ENCODE data around the gene ACKR3. TPM values are rescaled to one million over a fixed set of nuclear protein-coding genes. Genes with fewer than 3 reads are reported as not detected.

ACKR3 gene
- total RNA-seq: 1.8 and 2.7 TPM in 2 replicates

- peak within 1 kb of the TSS; percentile 29 for H3K27ac Mint-ChIP-seq
- DNase-seq (ENCODE audit: low spot score): peak; percentile 65
- peaks cover 19% of the 10 kb centered on the region for H3K4me1 Mint-ChIP-seq (ENCODE audit: low read depth)
- H3K9me3 Mint-ChIP-seq: no peaks in the 10 kb centered on the region
- intact Hi-C loops (cut with micrococcal nuclease): loop anchor here (1.0 to 5.0 kb wide), 4 partner anchors 23 to 216 kb away; no protein-coding TSS in a partner anchor
- peaks cover 12% of the 10 kb centered on the region for H3K27me3 Mint-ChIP-seq (ENCODE audit: low read depth)
- no peaks in the 10 kb centered on the region for H3K36me3 Mint-ChIP-seq (ENCODE audit: low read depth)
- peak within 1 kb of the TSS; percentile 30 for H3K4me3 Mint-ChIP-seq (ENCODE audit: low read depth)
Measured at GRCh38 chr2:236569573-236569973, at the start of gene ACKR3. ACKR3 (plus strand) TSS chr2:236569825; CDS start chr2:236580466, 10,641 bp downstream.

- H3K4me1 Mint-ChIP-seq (ENCODE audit: low read depth): no peaks in the 10 kb centered on the region
- no peak for DNase-seq (ENCODE audit: low spot score)
- H3K4me3 Mint-ChIP-seq (ENCODE audit: low read depth): no peak overlapping the region
- no peaks in the 10 kb centered on the region for H3K36me3 Mint-ChIP-seq (ENCODE audit: low read depth)
- intact Hi-C loops (cut with micrococcal nuclease): no loop called here
- no peak overlapping the region for H3K27ac Mint-ChIP-seq
- peaks cover 46% of the 10 kb centered on the region for H3K27me3 Mint-ChIP-seq (ENCODE audit: low read depth)
- no peaks in the 10 kb centered on the region for H3K9me3 Mint-ChIP-seq
Measured at GRCh38 chr2:236521556-236521955, 48.1 kb upstream of the ACKR3 start.

DNA sequence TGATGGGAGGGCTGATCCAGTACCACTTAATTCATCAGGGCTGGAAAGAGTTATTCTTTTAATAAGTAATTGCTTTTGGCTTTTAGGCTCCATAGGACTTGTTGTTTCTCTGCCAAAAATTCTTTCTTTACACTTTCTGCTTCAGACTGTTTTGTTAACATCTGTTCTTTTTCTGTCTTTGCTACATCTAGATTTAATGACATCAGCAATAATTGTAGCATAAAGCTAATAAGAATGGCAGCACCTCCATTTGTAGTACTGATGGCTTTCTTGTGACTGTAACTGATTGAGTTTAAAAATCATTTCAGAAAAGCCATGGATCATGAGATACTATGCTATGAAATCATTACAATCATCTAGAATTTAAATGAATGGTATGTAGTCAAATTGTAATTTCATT lies 46.4 kb upstream of the ACKR3 start:
- no peaks in the 10 kb centered on the region for H3K4me1 Mint-ChIP-seq (ENCODE audit: low read depth)
- no peak overlapping the region for H3K4me3 Mint-ChIP-seq (ENCODE audit: low read depth)
- no peak for DNase-seq (ENCODE audit: low spot score)
- H3K27me3 Mint-ChIP-seq (ENCODE audit: low read depth): peaks cover 42% of the 10 kb centered on the region
- intact Hi-C loops (cut with micrococcal nuclease): no loop called here
- no peaks in the 10 kb centered on the region for H3K9me3 Mint-ChIP-seq
- no peak overlapping the region for H3K27ac Mint-ChIP-seq
- no peaks in the 10 kb centered on the region for H3K36me3 Mint-ChIP-seq (ENCODE audit: low read depth)

DNA sequence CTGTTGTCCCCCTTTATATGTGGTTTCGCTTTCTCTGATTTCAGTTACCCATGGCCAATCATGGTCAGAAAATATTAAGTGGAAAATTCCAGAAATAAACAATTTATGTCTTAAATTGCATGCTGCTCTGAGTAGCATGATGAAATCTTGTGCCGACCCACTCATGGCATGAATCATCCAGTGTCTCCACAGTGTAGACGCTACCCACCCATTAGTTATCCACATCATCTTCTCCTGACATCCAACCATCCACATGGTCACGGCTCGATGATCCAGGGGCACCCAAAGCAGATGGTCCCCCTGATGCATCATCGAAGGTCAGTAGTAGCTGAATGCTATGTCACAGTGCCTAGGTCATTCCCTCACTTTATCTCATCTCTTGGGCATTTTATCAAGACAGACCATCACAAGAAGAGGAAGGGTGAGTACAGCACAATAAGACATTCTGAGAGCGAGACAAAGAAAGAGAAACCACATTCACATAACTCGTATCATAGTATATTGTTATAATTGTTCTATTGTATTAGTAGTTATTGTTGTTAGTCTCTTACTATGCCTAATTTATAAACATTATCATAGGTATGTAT lies 44.1 kb upstream of the ACKR3 start:
- intact Hi-C loops (cut with micrococcal nuclease): no loop called here
- Mint-ChIP-seq H3K4me3 (ENCODE audit: low read depth) (no peak overlapping the region), H3K9me3 (no peaks in the 10 kb centered on the region), H3K27me3 (ENCODE audit: low read depth) (peaks cover 31% of the 10 kb centered on the region), H3K27ac (no peak overlapping the region), H3K4me1 (ENCODE audit: low read depth) (no peaks in the 10 kb centered on the region), H3K36me3 (ENCODE audit: low read depth) (no peaks in the 10 kb centered on the region)
- DNase-seq (ENCODE audit: low spot score): no peak

- H3K27me3 Mint-ChIP-seq (ENCODE audit: low read depth): peaks cover 22% of the 10 kb centered on the region
- H3K4me1 Mint-ChIP-seq (ENCODE audit: low read depth): peaks cover 3% of the 10 kb centered on the region
- no peaks in the 10 kb centered on the region for H3K36me3 Mint-ChIP-seq (ENCODE audit: low read depth)
- H3K9me3 Mint-ChIP-seq: no peaks in the 10 kb centered on the region
- intact Hi-C loops (cut with micrococcal nuclease): no loop called here
- no peak overlapping the region for H3K4me3 Mint-ChIP-seq (ENCODE audit: low read depth)
- DNase-seq (ENCODE audit: low spot score): no peak
- H3K27ac Mint-ChIP-seq: no peak overlapping the region
Measured at GRCh38 chr2:236526455-236527158, 43.0 kb upstream of the ACKR3 start.

GRCh38 chr2:236527159-236527630 lies 42.4 kb upstream of the ACKR3 start:
- H3K27ac Mint-ChIP-seq: no peak overlapping the region
- H3K27me3 Mint-ChIP-seq (ENCODE audit: low read depth): peaks cover 19% of the 10 kb centered on the region
- peaks cover 7% of the 10 kb centered on the region for H3K4me1 Mint-ChIP-seq (ENCODE audit: low read depth)
- no peaks in the 10 kb centered on the region for H3K36me3 Mint-ChIP-seq (ENCODE audit: low read depth)
- no peak for DNase-seq (ENCODE audit: low spot score)
- no peaks in the 10 kb centered on the region for H3K9me3 Mint-ChIP-seq
- H3K4me3 Mint-ChIP-seq (ENCODE audit: low read depth): no peak overlapping the region
- intact Hi-C loops (cut with micrococcal nuclease): no loop called here

GRCh38 chr2:236529606-236530005 lies 40.0 kb upstream of the ACKR3 start:
- Mint-ChIP-seq H3K36me3 (ENCODE audit: low read depth) (no peaks in the 10 kb centered on the region), H3K9me3 (no peaks in the 10 kb centered on the region), H3K4me3 (ENCODE audit: low read depth) (no peak overlapping the region), H3K4me1 (ENCODE audit: low read depth) (peaks cover 7% of the 10 kb centered on the region), H3K27ac (no peak overlapping the region), H3K27me3 (ENCODE audit: low read depth) (peaks cover 8% of the 10 kb centered on the region)
- intact Hi-C loops (cut with micrococcal nuclease): loop anchor here (5.0 kb wide), 1 partner anchor 38 kb away; the partner anchor contains the start of gene ACKR3
- no peak for DNase-seq (ENCODE audit: low spot score)

DNA sequence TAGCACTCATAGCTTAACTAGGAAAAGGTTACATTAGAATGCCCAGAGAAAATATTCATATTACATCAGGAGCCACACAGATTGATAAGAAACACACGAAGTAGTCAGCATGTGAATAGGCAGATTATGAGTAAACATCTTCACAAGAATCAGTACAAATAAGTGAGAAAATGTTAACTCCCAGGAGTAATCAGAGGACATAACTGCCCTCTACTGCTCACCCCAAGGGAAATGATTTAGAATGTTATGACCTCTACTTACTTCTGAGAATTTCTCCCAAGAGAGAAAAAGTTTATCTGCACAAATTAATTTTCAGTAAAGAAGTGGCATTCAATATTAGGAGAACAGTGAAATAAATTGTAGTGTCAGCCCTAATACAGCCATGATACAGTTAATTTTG lies 39.1 kb upstream of the ACKR3 start:
- peaks cover 8% of the 10 kb centered on the region for H3K4me1 Mint-ChIP-seq (ENCODE audit: low read depth)
- intact Hi-C loops (cut with micrococcal nuclease): loop anchor here (5.0 kb wide), 1 partner anchor 37 kb away; the partner anchor contains the start of gene ACKR3
- no peak for DNase-seq (ENCODE audit: low spot score)
- H3K27me3 Mint-ChIP-seq (ENCODE audit: low read depth): peaks cover 3% of the 10 kb centered on the region
- no peak overlapping the region for H3K27ac Mint-ChIP-seq
- H3K36me3 Mint-ChIP-seq (ENCODE audit: low read depth): no peaks in the 10 kb centered on the region
- no peaks in the 10 kb centered on the region for H3K9me3 Mint-ChIP-seq
- H3K4me3 Mint-ChIP-seq (ENCODE audit: low read depth): no peak overlapping the region

GRCh38 chr2:236531195-236531594 lies 38.4 kb upstream of the ACKR3 start:
- no peak overlapping the region for H3K4me3 Mint-ChIP-seq (ENCODE audit: low read depth)

GRCh38 chr2:236531996-236532395 lies 37.6 kb upstream of the ACKR3 start:
- Mint-ChIP-seq H3K4me3 (ENCODE audit: low read depth) (no peak overlapping the region), H3K9me3 (no peaks in the 10 kb centered on the region), H3K36me3 (ENCODE audit: low read depth) (no peaks in the 10 kb centered on the region), H3K27ac (no peak overlapping the region), H3K4me1 (ENCODE audit: low read depth) (peaks cover 20% of the 10 kb centered on the region), H3K27me3 (ENCODE audit: low read depth) (peaks cover 3% of the 10 kb centered on the region)
- intact Hi-C loops (cut with micrococcal nuclease): loop anchor here (5.0 kb wide), 1 partner anchor 35 kb away; the partner anchor contains the start of gene ACKR3
- DNase-seq (ENCODE audit: low spot score): no peak

More at GRCh38 chr2:236531195-236531594, 38.4 kb upstream of the ACKR3 start:
- Mint-ChIP-seq H3K4me1 (ENCODE audit: low read depth) (peaks cover 12% of the 10 kb centered on the region), H3K36me3 (ENCODE audit: low read depth) (no peaks in the 10 kb centered on the region), H3K27me3 (ENCODE audit: low read depth) (peaks cover 3% of the 10 kb centered on the region), H3K27ac (no peak overlapping the region), H3K9me3 (no peaks in the 10 kb centered on the region)
- DNase-seq (ENCODE audit: low spot score): no peak
- intact Hi-C loops (cut with micrococcal nuclease): loop anchor here (5.0 kb wide), 1 partner anchor 36 kb away; the partner anchor contains the start of gene ACKR3

DNA sequence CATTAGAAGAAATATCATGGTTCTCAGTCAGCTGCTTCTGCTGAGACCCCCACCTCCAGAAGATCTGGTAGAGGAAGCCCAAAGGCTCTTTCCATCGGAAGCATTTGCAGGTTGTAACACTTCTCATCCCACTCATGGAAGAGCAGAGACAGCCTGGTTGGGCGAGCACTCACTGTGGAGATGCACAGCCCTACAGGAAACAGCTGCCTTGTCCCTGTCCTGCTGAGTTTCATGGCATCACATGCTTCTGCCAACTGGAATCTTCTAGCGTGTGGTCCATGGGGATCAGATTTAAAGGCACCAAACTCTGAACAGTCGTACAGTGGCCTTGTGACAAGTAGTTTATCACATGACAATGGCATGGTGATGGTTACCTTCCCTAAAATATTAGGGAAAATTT lies 36.3 kb upstream of the ACKR3 start:
- no peaks in the 10 kb centered on the region for H3K9me3 Mint-ChIP-seq
- intact Hi-C loops (cut with micrococcal nuclease): loop anchor here (5.0 kb wide), 1 partner anchor 34 kb away; the partner anchor contains the start of gene ACKR3
- DNase-seq (ENCODE audit: low spot score): no peak
- H3K4me3 Mint-ChIP-seq (ENCODE audit: low read depth): no peak overlapping the region
- H3K36me3 Mint-ChIP-seq (ENCODE audit: low read depth): no peaks in the 10 kb centered on the region
- H3K27me3 Mint-ChIP-seq (ENCODE audit: low read depth): peaks cover 3% of the 10 kb centered on the region
- no peak overlapping the region for H3K27ac Mint-ChIP-seq
- H3K4me1 Mint-ChIP-seq (ENCODE audit: low read depth): peaks cover 31% of the 10 kb centered on the region

DNA sequence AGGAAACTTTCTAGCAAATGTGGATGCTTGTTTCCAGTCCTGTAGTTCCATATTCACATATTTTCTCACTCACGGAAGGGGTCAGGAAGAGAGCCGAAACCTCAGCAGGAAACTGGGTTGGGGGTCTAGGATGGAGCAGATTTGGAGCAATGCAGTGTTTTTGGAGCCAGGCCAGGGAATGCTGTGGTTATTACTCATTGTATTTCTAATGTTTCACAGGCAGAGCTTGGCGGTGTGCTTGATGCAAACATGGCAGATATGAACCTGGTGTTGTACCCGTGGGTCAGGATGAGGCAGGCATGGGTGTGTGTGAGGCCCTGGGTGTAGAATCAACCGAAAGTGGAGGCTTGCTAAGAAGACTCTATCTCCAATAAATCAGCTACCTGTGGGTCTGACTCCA lies 34.6 kb upstream of the ACKR3 start:
- intact Hi-C loops (cut with micrococcal nuclease): no loop called here
- Mint-ChIP-seq H3K9me3 (no peaks in the 10 kb centered on the region), H3K4me1 (ENCODE audit: low read depth) (peaks cover 42% of the 10 kb centered on the region)

More for the DNA sequence above, 34.6 kb upstream of the ACKR3 start:
- Mint-ChIP-seq H3K27me3 (ENCODE audit: low read depth) (peaks cover 2% of the 10 kb centered on the region), H3K27ac (no peak overlapping the region), H3K4me3 (ENCODE audit: low read depth) (no peak overlapping the region), H3K36me3 (ENCODE audit: low read depth) (peaks cover 4% of the 10 kb centered on the region)
- DNase-seq (ENCODE audit: low spot score): no peak

All from activated T-helper 2 cell treated with anti-CD3 and anti-CD28 coated beads, Interferon-gamma antibody, Interleukin-2, Interleukin-4, amounts not matched to agents 10 μg/mL and 5 μg/mL and 100 μg/mL, durations not matched to agents 14 hours and 24 hours and 36 hours (primary cell).